Loucy (cell line): Measurements from ENCODE around the gene REC8.

Experiments
- H2AFZ ChIP-seq: fragments of 200-600 bp; sonication (generic); 2 replicates; pipeline ENCODE4 v1.6.0; 2016; ENCODE audit warnings: antibody characterized with exemption, mild to moderate bottlenecking, low read length, moderate library complexity
- H3F3A ChIP-seq: fragments of 200-600 bp; 2 replicates; pipeline ENCODE4 v1.6.0; 2016; ENCODE audit warnings: antibody characterized with exemption, low read depth, mild to moderate bottlenecking
- H3K27me3 ChIP-seq: fragments of 200-600 bp; sonication (generic); 2 replicates; pipeline ENCODE4 v1.6.1; 2014; ENCODE audit warnings: low read length, mild to moderate bottlenecking; ENCODE audit not compliant: insufficient read depth, poor library complexity, severe bottlenecking
- H3K36me3 ChIP-seq: fragments of 200-600 bp; sonication (generic); 2 replicates; pipeline ENCODE4 v1.6.1; 2016; ENCODE audit warnings: low read length; ENCODE audit not compliant: insufficient read depth
- H3K4me1 ChIP-seq: fragments of 200-600 bp; sonication (generic); 2 replicates; pipeline ENCODE4 v1.5.1; 2014; ENCODE audit warnings: low read length, mild to moderate bottlenecking; ENCODE audit not compliant: insufficient read depth, poor library complexity, severe bottlenecking
- H3K4me2 ChIP-seq: fragments of 200-600 bp; sonication (generic); 2 replicates; pipeline ENCODE4 v1.6.0; 2014; ENCODE audit warnings: antibody characterized with exemption, low read length, low read depth, mild to moderate bottlenecking; ENCODE audit not compliant: poor library complexity, severe bottlenecking
- H3K4me3 ChIP-seq: fragments of 200-600 bp; sonication (generic); 2 replicates; pipeline ENCODE4 v1.5.1; 2014; ENCODE audit warnings: low read length, mild to moderate bottlenecking, mixed read lengths; ENCODE audit not compliant: poor library complexity, severe bottlenecking
- H3K79me2 ChIP-seq: fragments of 200-600 bp; sonication (generic); 2 replicates; pipeline ENCODE4 v1.6.1; 2014; ENCODE audit warnings: low read length; ENCODE audit not compliant: insufficient read depth
- H3K9ac ChIP-seq: fragments of 200-600 bp; sonication (generic); 2 replicates; pipeline ENCODE4 v1.6.0; 2014; ENCODE audit warnings: mild to moderate bottlenecking, low read depth, low read length, moderate library complexity; ENCODE audit not compliant: poor library complexity, severe bottlenecking
- H3K9me2 ChIP-seq: fragments of 200-600 bp; sonication (generic); replicated peaks from 2 replicates; pipeline ENCODE4 v1.6.1; 2016; ENCODE audit warnings: low read depth, low read length, mixed read lengths
- H3K9me3 ChIP-seq: fragments of 200-600 bp; sonication (generic); 2 replicates; pipeline ENCODE4 v1.6.1; 2014; ENCODE audit warnings: mild to moderate bottlenecking, antibody characterized with exemption, low read length, low read depth; ENCODE audit not compliant: insufficient read depth
- H4K20me1 ChIP-seq: fragments of 200-600 bp; sonication (generic); 2 replicates; pipeline ENCODE4 v1.6.0; 2014; ENCODE audit warnings: antibody characterized with exemption, low read length, mild to moderate bottlenecking; ENCODE audit not compliant: insufficient read depth, poor library complexity, severe bottlenecking
- EZH2phosphoT487 ChIP-seq: fragments of 200-600 bp; IDR thresholded peaks from 2 replicates; pipeline ENCODE4 v1.6.1; 2018; ENCODE audit warnings: antibody characterized with exemption, mild to moderate bottlenecking, moderate library complexity, borderline replicate concordance
- TF ChIP-seq, protein P1 (sequence below): fragments of 200-600 bp; sonication (generic); conservative IDR thresholded peaks from 2 replicates; pipeline ENCODE4 v1.5.1; 2014; ENCODE audit warnings: mild to moderate bottlenecking, antibody characterized with exemption, low read length

The REC8 gene

GRCh38 chr14:24164518-24164991, 7.3 kb upstream of the REC8 start:
- peaks cover 13% of the 10 kb centered on the region for H3K4me1 ChIP-seq
- H3K36me3 ChIP-seq = peaks cover 14% of the 10 kb centered on the region; the same call in 1 of the 2 replicates
- H3K9ac ChIP-seq = no peak overlapping the region

DNA sequence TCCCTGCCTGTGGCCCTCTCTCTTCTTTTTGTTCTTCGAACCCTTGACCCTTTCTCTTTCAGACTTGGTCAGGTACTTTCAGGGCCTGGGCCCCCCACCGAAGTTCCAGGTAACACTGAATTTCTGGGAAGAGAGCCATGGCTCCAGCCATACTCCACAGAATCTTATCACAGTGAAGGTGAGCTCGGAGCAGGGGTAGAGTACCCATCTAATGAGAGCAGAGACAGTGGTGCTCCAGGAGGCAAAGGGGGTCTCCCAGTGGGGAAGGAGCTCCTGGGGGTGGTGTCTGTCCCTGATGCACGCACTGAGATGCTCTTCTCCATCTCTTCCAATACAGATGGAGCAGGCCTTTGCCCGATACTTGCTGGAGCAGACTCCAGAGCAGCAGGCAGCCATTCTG, 6.1 kb upstream of the REC8 start:
- TF ChIP-seq EZH2phosphoT487 = no peak
- TF ChIP-seq, protein P1, sequence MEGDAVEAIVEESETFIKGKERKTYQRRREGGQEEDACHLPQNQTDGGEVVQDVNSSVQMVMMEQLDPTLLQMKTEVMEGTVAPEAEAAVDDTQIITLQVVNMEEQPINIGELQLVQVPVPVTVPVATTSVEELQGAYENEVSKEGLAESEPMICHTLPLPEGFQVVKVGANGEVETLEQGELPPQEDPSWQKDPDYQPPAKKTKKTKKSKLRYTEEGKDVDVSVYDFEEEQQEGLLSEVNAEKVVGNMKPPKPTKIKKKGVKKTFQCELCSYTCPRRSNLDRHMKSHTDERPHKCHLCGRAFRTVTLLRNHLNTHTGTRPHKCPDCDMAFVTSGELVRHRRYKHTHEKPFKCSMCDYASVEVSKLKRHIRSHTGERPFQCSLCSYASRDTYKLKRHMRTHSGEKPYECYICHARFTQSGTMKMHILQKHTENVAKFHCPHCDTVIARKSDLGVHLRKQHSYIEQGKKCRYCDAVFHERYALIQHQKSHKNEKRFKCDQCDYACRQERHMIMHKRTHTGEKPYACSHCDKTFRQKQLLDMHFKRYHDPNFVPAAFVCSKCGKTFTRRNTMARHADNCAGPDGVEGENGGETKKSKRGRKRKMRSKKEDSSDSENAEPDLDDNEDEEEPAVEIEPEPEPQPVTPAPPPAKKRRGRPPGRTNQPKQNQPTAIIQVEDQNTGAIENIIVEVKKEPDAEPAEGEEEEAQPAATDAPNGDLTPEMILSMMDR = no peak
- H3K79me2 ChIP-seq = peaks cover 9% of the 10 kb centered on the region; the same call in 1 of the 2 replicates
- H2AFZ ChIP-seq = no peak overlapping the region
- H3K9ac ChIP-seq = no peak overlapping the region
- H3K36me3 ChIP-seq = peaks cover 10% of the 10 kb centered on the region; the same call in 1 of the 2 replicates
- no peaks in the 10 kb centered on the region for H3K9me2 ChIP-seq
- H4K20me1 ChIP-seq = no peaks in the 10 kb centered on the region
- no peaks in the 10 kb centered on the region for H3F3A ChIP-seq
- no peak overlapping the region for H3K4me2 ChIP-seq
- H3K4me1 ChIP-seq = peaks cover 9% of the 10 kb centered on the region
- H3K4me3 ChIP-seq = no peak overlapping the region
- H3K9me3 ChIP-seq = no peaks in the 10 kb centered on the region
- H3K27me3 ChIP-seq = no peaks in the 10 kb centered on the region

More at GRCh38 chr14:24164518-24164991, 7.3 kb upstream of the REC8 start:
- no peaks in the 10 kb centered on the region; the same call in 1 of the 2 replicates for H3F3A ChIP-seq
- H3K9me3 ChIP-seq = no peaks in the 10 kb centered on the region
- no peak overlapping the region for H2AFZ ChIP-seq
- H3K9me2 ChIP-seq = no peaks in the 10 kb centered on the region
- H3K4me2 ChIP-seq = no peak overlapping the region
- H4K20me1 ChIP-seq = no peaks in the 10 kb centered on the region
- no peak overlapping the region for H3K4me3 ChIP-seq
- TF ChIP-seq, protein P1 = no peak
- no peak for TF ChIP-seq EZH2phosphoT487
- peaks cover 9% of the 10 kb centered on the region; the same call in 1 of the 2 replicates for H3K79me2 ChIP-seq
- no peaks in the 10 kb centered on the region for H3K27me3 ChIP-seq

GRCh38 chr14:24167469-24168114, 4.3 kb upstream of the REC8 start:
- peaks cover 10% of the 10 kb centered on the region; the same call in 1 of the 2 replicates for H3K36me3 ChIP-seq
- H3K4me3 ChIP-seq = no peak overlapping the region
- H3K4me2 ChIP-seq = no peak overlapping the region
- no peaks in the 10 kb centered on the region for H3K79me2 ChIP-seq
- TF ChIP-seq EZH2phosphoT487 = no peak
- TF ChIP-seq, protein P1 = no peak
- no peaks in the 10 kb centered on the region for H4K20me1 ChIP-seq
- H3K9me2 ChIP-seq = no peaks in the 10 kb centered on the region
- no peaks in the 10 kb centered on the region for H3F3A ChIP-seq
- H3K27me3 ChIP-seq = no peaks in the 10 kb centered on the region
- H3K9me3 ChIP-seq = no peaks in the 10 kb centered on the region
- no peak overlapping the region for H3K9ac ChIP-seq
- H3K4me1 ChIP-seq = no peaks in the 10 kb centered on the region
- H2AFZ ChIP-seq = no peak overlapping the region
